Erythroblast (primary cell): ENCODE data around the gene VPS37B.

Experiments
- GATA1 ChIP-seq: IDR thresholded peaks from 2 replicates; pipeline ENCODE4 v1.6.1; 2011; ENCODE audit warnings: low read depth, mild to moderate bottlenecking, control low read depth, low read length, moderate library complexity
- POLR2A ChIP-seq: IDR thresholded peaks from 2 replicates; pipeline ENCODE4 v1.6.1; 2011; ENCODE audit warnings: mild to moderate bottlenecking, low read length

- no peak for TF ChIP-seq POLR2A
- no peak for TF ChIP-seq GATA1
Measured at GRCh38 chr12:122839907-122840554, 55.9 kb downstream of the VPS37B start.
